ENCODE measurements around the gene BATF. TPM values are rescaled to one million over a fixed set of nuclear protein-coding genes. Genes with fewer than 3 reads are reported as not detected.

The BATF gene
- polyA plus RNA-seq, 1 of the 3 experiments (the other 2 are of a cell fraction), result not detected

- no peak overlapping the region for H2AFZ ChIP-seq (ENCODE audit: low read depth)
- H3K27ac ChIP-seq (ENCODE audit: low read depth in 2 of 2, low read length in 1 of 2), result no peak overlapping the region
- H3K4me1 ChIP-seq (ENCODE audit: control insufficient read depth in 1 of 2, insufficient read depth in 2 of 2, low read depth in 1 of 2, low read length in 1 of 2), result peaks cover 0 to 2% of the 10 kb centered on the region in 2 experiments; a peak in 1 of 4 replicates
- no peak for TF ChIP-seq GATA2 (CRISPR knock-in tag; IDR thresholded peaks at IDR 0.05)
- TF ChIP-seq USF1 (IDR thresholded peaks at IDR 0.05; ENCODE audit: borderline replicate concordance, low read depth), result no peak
- no peak for TF ChIP-seq MXI1 (IDR thresholded peaks at IDR 0.05; ENCODE audit: low read depth, low read length)
- no peak for TF ChIP-seq CHD2 (IDR thresholded peaks at IDR 0.05; ENCODE audit: low read length, partially characterized antibody)
- no peak for TF ChIP-seq ELF1 (IDR thresholded peaks at IDR 0.05)
- no peak for TF ChIP-seq USF2 (IDR thresholded peaks at IDR 0.05; ENCODE audit: borderline replicate concordance, low read depth, low read length)
- TF ChIP-seq TCF12 (IDR thresholded peaks at IDR 0.05), result no peak
- TF ChIP-seq RFX5 (IDR thresholded peaks at IDR 0.05; ENCODE audit: low read length), result no peak
- no peak for TF ChIP-seq REST (IDR thresholded peaks at IDR 0.05; ENCODE audit: low read depth, low read length)
- TF ChIP-seq GABPA (IDR thresholded peaks at IDR 0.05; ENCODE audit: low read depth), result no peak
- no peak for TF ChIP-seq FOXM1 (IDR thresholded peaks at IDR 0.05; ENCODE audit: low read depth)
- TF ChIP-seq SMC3 (IDR thresholded peaks at IDR 0.05; ENCODE audit: low read depth, low read length), result no peak
- TF ChIP-seq RXRA (IDR thresholded peaks at IDR 0.05; ENCODE audit: borderline replicate concordance, low read depth), result no peak
- WGBS (ENCODE audit: low lambda C conversion rate), result no CpG with 5 or more reads among the region's 1 CpG
- H3F3A ChIP-seq (replicated peaks; ENCODE audit: insufficient read depth), result peaks cover 2% of the 10 kb centered on the region
- no peaks in the 10 kb centered on the region for H4K20me1 ChIP-seq (ENCODE audit: insufficient read depth)
- no peak for DNase-seq
- no peaks in the 10 kb centered on the region for H3K79me2 ChIP-seq (ENCODE audit: insufficient read depth)
- H3K4me3 ChIP-seq (ENCODE audit: low read depth in 2 of 2, low read length in 1 of 2), result no peak overlapping the region
- no peaks in the 10 kb centered on the region for H3K9me2 ChIP-seq
- H3K27me3 ChIP-seq (ENCODE audit: insufficient read depth), result no peaks in the 10 kb centered on the region
- no peak overlapping the region for H3K4me2 ChIP-seq
- H3K36me3 ChIP-seq (replicated peaks in 1 of 2; ENCODE audit: control insufficient read depth in 1 of 2, insufficient read depth in 2 of 2, low read length in 1 of 2), result no peaks in the 10 kb centered on the region
- H3K9me3 ChIP-seq, result no peaks in the 10 kb centered on the region
- H3K9ac ChIP-seq, result no peak overlapping the region
- ChIA-PET POLR2A (no interaction called here), CTCF (interaction anchor here (1.2 to 2.0 kb wide), 3 partner anchors 10 to 37 kb away, joined by 3 to 8 read pairs (median 4); no protein-coding TSS in a partner anchor)
Measured at GRCh38 chr14:75525969-75526368, 3.7 kb downstream of the BATF start.
